Measurements from ENCODE around the gene ZNF559. TPM values are rescaled to one million over a fixed set of nuclear protein-coding genes. Genes with fewer than 3 reads are reported as not detected.
A peak's percentile ranks its signal among the peaks of the same experiment; 100 is the strongest.

ZNF559 gene
- polyA plus RNA-seq, 4 donors = 3.8 to 9.9 (median 7.1) TPM

GRCh38 chr19:9329999-9330398, 6.0 kb downstream of the ZNF559 start:
- FAIRE-seq = no peak
- no peak overlapping the region for H3K4me3 ChIP-seq (ENCODE audit: low read depth in 1 of 3, low read length in 3 of 3)
- H3K9me3 ChIP-seq (ENCODE audit: control insufficient read depth in 2 of 2, insufficient read depth in 1 of 2, low read depth in 1 of 2, low read length in 1 of 2) = peaks cover 0 to 54% of the 10 kb centered on the region in 2 donors
- no peaks in the 10 kb centered on the region for H3K4me1 ChIP-seq (ENCODE audit: control insufficient read depth in 3 of 3, insufficient read depth in 2 of 3, low read depth in 1 of 3, low read length in 2 of 3)
- no peak overlapping the region for H3K27ac ChIP-seq (ENCODE audit: low read depth in 1 of 3, low read length in 2 of 3)
- no peak for DNase-seq
- peaks cover 0 to 24% (median 7%) of the 10 kb centered on the region in 3 donors for H3K36me3 ChIP-seq (ENCODE audit: control insufficient read depth in 3 of 3, insufficient read depth in 2 of 3, low read depth in 1 of 3, low read length in 3 of 3)
- no peaks in the 10 kb centered on the region for H3K27me3 ChIP-seq (ENCODE audit: control insufficient read depth in 3 of 3, insufficient read depth in 3 of 3, low read length in 3 of 3)

GRCh38 chr19:9342610-9343304, 18.8 kb downstream of the ZNF559 start:
- Histone ChIP-seq H3K36me3 (ENCODE audit: control insufficient read depth in 3 of 3, insufficient read depth in 2 of 3, low read depth in 1 of 3, low read length in 3 of 3) (peaks cover 2 to 11% (median 8%) of the 10 kb centered on the region in 3 donors), H3K4me3 (ENCODE audit: low read depth in 1 of 3, low read length in 3 of 3) (no peak overlapping the region), H3K9me3 (ENCODE audit: control insufficient read depth in 2 of 2, insufficient read depth in 1 of 2, low read depth in 1 of 2, low read length in 1 of 2) (peaks cover 1 to 49% of the 10 kb centered on the region in 2 donors), H3K4me1 (ENCODE audit: control insufficient read depth in 3 of 3, insufficient read depth in 2 of 3, low read depth in 1 of 3, low read length in 2 of 3) (no peaks in the 10 kb centered on the region), H3K27ac (ENCODE audit: low read depth in 1 of 3, low read length in 2 of 3) (no peak overlapping the region), H3K27me3 (ENCODE audit: control insufficient read depth in 3 of 3, insufficient read depth in 3 of 3, low read length in 3 of 3) (no peaks in the 10 kb centered on the region)
- FAIRE-seq = no peak
- peak in 1 of 2 donors; percentile 12 for DNase-seq
- 93 to 97% (median 97%) methylated on average over 6 of the region's 6 CpGs for WGBS, 3 donors

DNA sequence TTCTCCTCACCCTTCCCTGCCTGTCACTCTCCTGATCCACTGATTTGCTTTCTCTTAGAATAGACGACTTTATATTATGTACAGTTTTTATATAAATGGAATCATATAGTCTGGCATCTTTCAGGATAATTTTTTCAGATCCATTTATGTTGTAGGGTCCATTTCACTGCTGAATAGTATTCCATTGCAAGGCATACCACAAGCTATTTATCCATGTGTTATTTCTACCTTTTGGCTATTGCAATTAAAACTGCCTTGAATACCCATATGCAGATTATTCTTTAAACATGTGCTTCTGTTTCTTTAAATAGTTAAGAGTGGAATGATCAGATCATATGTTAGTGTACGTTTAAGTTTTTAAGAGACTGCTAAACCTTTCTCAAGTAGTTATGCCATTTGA, 21.0 kb downstream of the ZNF559 start:
- no peak overlapping the region for H3K4me3 ChIP-seq (ENCODE audit: low read depth in 1 of 3, low read length in 3 of 3)
- H3K27me3 ChIP-seq (ENCODE audit: control insufficient read depth in 3 of 3, insufficient read depth in 3 of 3, low read length in 3 of 3) = no peaks in the 10 kb centered on the region
- DNase-seq (no peak), FAIRE-seq (no peak)
- peaks cover 4 to 13% (median 9%) of the 10 kb centered on the region in 3 donors for H3K36me3 ChIP-seq (ENCODE audit: control insufficient read depth in 3 of 3, insufficient read depth in 2 of 3, low read depth in 1 of 3, low read length in 3 of 3)
- no peak overlapping the region for H3K27ac ChIP-seq (ENCODE audit: low read depth in 1 of 3, low read length in 2 of 3)
- H3K4me1 ChIP-seq (ENCODE audit: control insufficient read depth in 3 of 3, insufficient read depth in 2 of 3, low read depth in 1 of 3, low read length in 2 of 3) = no peaks in the 10 kb centered on the region
- 87 to 96% (median 92%) methylated on average over 2 of the region's 2 CpGs for WGBS, 3 donors
- peaks cover 5 to 45% of the 10 kb centered on the region in 2 donors for H3K9me3 ChIP-seq (ENCODE audit: control insufficient read depth in 2 of 2, insufficient read depth in 1 of 2, low read depth in 1 of 2, low read length in 1 of 2)

GRCh38 chr19:9348253-9348652, 24.3 kb downstream of the ZNF559 start:
- no peak for FAIRE-seq
- no peak for DNase-seq
- H3K4me1 ChIP-seq (ENCODE audit: control insufficient read depth in 3 of 3, insufficient read depth in 2 of 3, low read depth in 1 of 3, low read length in 2 of 3) = no peaks in the 10 kb centered on the region
- no peak overlapping the region for H3K27ac ChIP-seq (ENCODE audit: low read depth in 1 of 3, low read length in 2 of 3)
- H3K27me3 ChIP-seq (ENCODE audit: control insufficient read depth in 3 of 3, insufficient read depth in 3 of 3, low read length in 3 of 3) = no peaks in the 10 kb centered on the region
- H3K36me3 ChIP-seq (ENCODE audit: control insufficient read depth in 3 of 3, insufficient read depth in 2 of 3, low read depth in 1 of 3, low read length in 3 of 3) = peaks cover 0 to 13% (median 2%) of the 10 kb centered on the region in 3 donors
- no peak overlapping the region for H3K4me3 ChIP-seq (ENCODE audit: low read depth in 1 of 3, low read length in 3 of 3)
- peaks cover 5 to 50% of the 10 kb centered on the region in 2 donors for H3K9me3 ChIP-seq (ENCODE audit: control insufficient read depth in 2 of 2, insufficient read depth in 1 of 2, low read depth in 1 of 2, low read length in 1 of 2)
- WGBS, 3 donors = 96 to 100% (median 98%) methylated on average over 3 of the region's 3 CpGs

DNA sequence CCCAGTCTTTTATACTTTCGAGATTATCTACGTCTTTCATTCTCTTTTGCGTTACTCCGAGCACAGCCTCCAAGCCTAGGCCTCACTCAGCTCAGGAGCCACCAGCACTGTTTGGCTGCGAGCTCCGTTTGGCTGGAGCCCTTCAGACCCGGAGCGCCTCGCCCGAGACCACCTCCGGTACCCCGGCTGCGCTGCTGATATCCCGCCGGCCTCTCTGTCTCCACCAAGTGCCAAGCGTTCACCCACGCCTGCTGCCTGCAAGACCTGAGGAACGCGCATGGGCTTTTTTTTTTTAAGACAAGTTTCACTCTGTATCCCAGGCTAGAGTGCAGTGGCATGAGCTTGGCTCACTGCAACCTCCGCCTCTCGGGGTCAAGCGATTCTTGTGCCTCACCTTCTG, 24.7 kb downstream of the ZNF559 start:
- Histone ChIP-seq H3K27ac (ENCODE audit: low read depth in 1 of 3, low read length in 2 of 3) (no peak overlapping the region), H3K4me3 (ENCODE audit: low read depth in 1 of 3, low read length in 3 of 3) (no peak overlapping the region), H3K4me1 (ENCODE audit: control insufficient read depth in 3 of 3, insufficient read depth in 2 of 3, low read depth in 1 of 3, low read length in 2 of 3) (no peaks in the 10 kb centered on the region), H3K36me3 (ENCODE audit: control insufficient read depth in 3 of 3, insufficient read depth in 2 of 3, low read depth in 1 of 3, low read length in 3 of 3) (peaks cover 0 to 13% (median 2%) of the 10 kb centered on the region in 3 donors), H3K9me3 (ENCODE audit: control insufficient read depth in 2 of 2, insufficient read depth in 1 of 2, low read depth in 1 of 2, low read length in 1 of 2) (peaks cover 5 to 50% of the 10 kb centered on the region in 2 donors), H3K27me3 (ENCODE audit: control insufficient read depth in 3 of 3, insufficient read depth in 3 of 3, low read length in 3 of 3) (no peaks in the 10 kb centered on the region)
- DNase-seq (no peak), FAIRE-seq (no peak)
- WGBS, 3 donors = 97% methylated on average over 22 of the region's 22 CpGs

- Histone ChIP-seq H3K36me3 (ENCODE audit: control insufficient read depth in 3 of 3, insufficient read depth in 2 of 3, low read depth in 1 of 3, low read length in 3 of 3) (peaks cover 0 to 5% (median 2%) of the 10 kb centered on the region in 3 donors), H3K9me3 (ENCODE audit: control insufficient read depth in 2 of 2, insufficient read depth in 1 of 2, low read depth in 1 of 2, low read length in 1 of 2) (peaks cover 7 to 63% of the 10 kb centered on the region in 2 donors), H3K4me3 (ENCODE audit: low read depth in 1 of 3, low read length in 3 of 3) (no peak overlapping the region), H3K27ac (ENCODE audit: low read depth in 1 of 3, low read length in 2 of 3) (no peak overlapping the region), H3K27me3 (ENCODE audit: control insufficient read depth in 3 of 3, insufficient read depth in 3 of 3, low read length in 3 of 3) (no peaks in the 10 kb centered on the region), H3K4me1 (ENCODE audit: control insufficient read depth in 3 of 3, insufficient read depth in 2 of 3, low read depth in 1 of 3, low read length in 2 of 3) (no peaks in the 10 kb centered on the region)
- DNase-seq (no peak), FAIRE-seq (no peak)
- WGBS, 3 donors = 87 to 97% (median 89%) methylated on average over 2 of the region's 2 CpGs
These were observed 28.5 kb downstream of the ZNF559 start for GRCh38 chr19:9352505-9352904.

- FAIRE-seq = no peak
- Histone ChIP-seq H3K9me3 (ENCODE audit: control insufficient read depth in 2 of 2, insufficient read depth in 1 of 2, low read depth in 1 of 2, low read length in 1 of 2) (peaks cover 7 to 68% of the 10 kb centered on the region in 2 donors), H3K4me3 (ENCODE audit: low read depth in 1 of 3, low read length in 3 of 3) (no peak overlapping the region), H3K4me1 (ENCODE audit: control insufficient read depth in 3 of 3, insufficient read depth in 2 of 3, low read depth in 1 of 3, low read length in 2 of 3) (no peaks in the 10 kb centered on the region), H3K27me3 (ENCODE audit: control insufficient read depth in 3 of 3, insufficient read depth in 3 of 3, low read length in 3 of 3) (no peaks in the 10 kb centered on the region), H3K27ac (ENCODE audit: low read depth in 1 of 3, low read length in 2 of 3) (no peak overlapping the region), H3K36me3 (ENCODE audit: control insufficient read depth in 3 of 3, insufficient read depth in 2 of 3, low read depth in 1 of 3, low read length in 3 of 3) (peaks cover 0 to 5% (median 2%) of the 10 kb centered on the region in 3 donors)
- no peak for DNase-seq
These were observed 29.0 kb downstream of the ZNF559 start for GRCh38 chr19:9353011-9353410.

DNA sequence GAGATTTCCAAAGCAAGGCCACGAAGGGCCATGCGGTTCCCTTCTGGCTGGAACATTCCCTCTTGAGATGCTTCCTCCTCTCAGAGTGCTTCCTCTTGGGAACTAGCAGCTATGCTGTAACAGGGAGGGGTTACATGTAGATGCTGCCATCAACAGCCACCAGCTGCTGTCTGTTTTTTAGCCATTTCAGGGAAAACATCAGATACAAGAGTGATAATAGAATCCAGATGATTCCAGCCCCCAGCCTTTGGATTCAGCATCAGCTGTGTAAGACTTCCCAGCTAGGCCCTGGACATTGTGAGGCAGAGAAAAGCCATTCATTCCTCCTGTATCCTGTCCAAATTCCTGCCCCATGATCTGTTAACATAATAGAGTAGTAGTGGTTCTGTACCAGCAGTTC, 30.7 kb downstream of the ZNF559 start:
- Histone ChIP-seq H3K4me3 (ENCODE audit: low read depth in 1 of 3, low read length in 3 of 3) (no peak overlapping the region), H3K4me1 (ENCODE audit: control insufficient read depth in 3 of 3, insufficient read depth in 2 of 3, low read depth in 1 of 3, low read length in 2 of 3) (no peaks in the 10 kb centered on the region), H3K36me3 (ENCODE audit: control insufficient read depth in 3 of 3, insufficient read depth in 2 of 3, low read depth in 1 of 3, low read length in 3 of 3) (no peaks in the 10 kb centered on the region), H3K9me3 (ENCODE audit: control insufficient read depth in 2 of 2, insufficient read depth in 1 of 2, low read depth in 1 of 2, low read length in 1 of 2) (peaks cover 4 to 74% of the 10 kb centered on the region in 2 donors), H3K27me3 (ENCODE audit: control insufficient read depth in 3 of 3, insufficient read depth in 3 of 3, low read length in 3 of 3) (no peaks in the 10 kb centered on the region), H3K27ac (ENCODE audit: low read depth in 1 of 3, low read length in 2 of 3) (no peak overlapping the region)
- DNase-seq = no peak
- no peak for FAIRE-seq
- WGBS, 3 donors = 85 to 97% (median 92%) methylated on average over 2 of the region's 2 CpGs

- DNase-seq (peak in 1 of 2 donors; percentile 38), FAIRE-seq (no peak)
- no peaks in the 10 kb centered on the region for H3K4me1 ChIP-seq (ENCODE audit: control insufficient read depth in 3 of 3, insufficient read depth in 2 of 3, low read depth in 1 of 3, low read length in 2 of 3)
- H3K4me3 ChIP-seq (ENCODE audit: low read depth in 1 of 3, low read length in 3 of 3) = peak within 1 kb of the TSS in 2 of 3 donors; percentile 14 to 52
- H3K36me3 ChIP-seq (ENCODE audit: control insufficient read depth in 3 of 3, insufficient read depth in 2 of 3, low read depth in 1 of 3, low read length in 3 of 3) = no peaks in the 10 kb centered on the region
- 4 to 21% (median 12%) methylated on average over 27 to 28 of the region's 28 CpGs for WGBS, 3 donors
- H3K27me3 ChIP-seq (ENCODE audit: control insufficient read depth in 3 of 3, insufficient read depth in 3 of 3, low read length in 3 of 3) = no peaks in the 10 kb centered on the region
- H3K9me3 ChIP-seq (ENCODE audit: control insufficient read depth in 2 of 2, insufficient read depth in 1 of 2, low read depth in 1 of 2, low read length in 1 of 2) = peaks cover 3 to 50% of the 10 kb centered on the region in 2 donors
- H3K27ac ChIP-seq (ENCODE audit: low read depth in 1 of 3, low read length in 2 of 3) = no peak within 1 kb of the TSS
These were observed 38.9 kb downstream of the ZNF559 start, which contains the start of gene ZNF177 for GRCh38 chr19:9362905-9363304. TSS of gene ZNF177 (plus strand) at chr19:9363013. CDS start at chr19:9378312, 15,299 bp downstream.

Data from small intestine (tissue), 7 donors.